Bladder microvascular endothelial cell (primary cell): Measurements from ENCODE around the gene SPATA46. TPM values are rescaled to one million over a fixed set of nuclear protein-coding genes. Genes with fewer than 3 reads are reported as not detected.

ENCODE experiments used
- total RNA-seq: library from RNA; depleted of rRNA; stranded (reverse); fragments of >200 nt; gene quantifications from 2 replicates; pipeline ENCODE4 v1.2.3, GENCODE V29; 2014

Gene SPATA46, protein sequence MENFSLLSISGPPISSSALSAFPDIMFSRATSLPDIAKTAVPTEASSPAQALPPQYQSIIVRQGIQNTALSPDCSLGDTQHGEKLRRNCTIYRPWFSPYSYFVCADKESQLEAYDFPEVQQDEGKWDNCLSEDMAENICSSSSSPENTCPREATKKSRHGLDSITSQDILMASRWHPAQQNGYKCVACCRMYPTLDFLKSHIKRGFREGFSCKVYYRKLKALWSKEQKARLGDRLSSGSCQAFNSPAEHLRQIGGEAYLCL
- not detected in 2 replicates for total RNA-seq

DNA sequence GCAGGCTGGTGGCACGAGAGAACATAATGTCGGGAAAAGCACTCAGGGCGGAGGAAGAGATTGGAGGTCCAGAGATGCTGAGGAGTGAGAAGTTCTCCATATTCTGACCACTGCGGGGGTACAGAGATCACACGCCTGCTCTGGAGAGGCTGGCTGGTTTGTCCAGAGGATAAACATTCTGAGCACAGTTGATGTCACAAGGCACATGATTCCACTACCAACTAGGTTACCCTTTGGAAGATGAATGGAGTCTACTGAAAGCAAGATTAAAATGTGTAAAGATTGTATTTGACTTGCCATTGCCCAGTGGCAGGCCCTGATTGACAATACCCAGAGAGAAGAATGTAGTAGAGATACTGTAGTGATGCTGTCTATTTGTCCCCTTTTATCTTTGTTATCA lies at the start of gene SPATA46:
TSS of gene SPATA46 (minus strand) at position 164 of the 400 bp plus-strand sequence. CDS start at position 100, 64 bp downstream.

DNA sequence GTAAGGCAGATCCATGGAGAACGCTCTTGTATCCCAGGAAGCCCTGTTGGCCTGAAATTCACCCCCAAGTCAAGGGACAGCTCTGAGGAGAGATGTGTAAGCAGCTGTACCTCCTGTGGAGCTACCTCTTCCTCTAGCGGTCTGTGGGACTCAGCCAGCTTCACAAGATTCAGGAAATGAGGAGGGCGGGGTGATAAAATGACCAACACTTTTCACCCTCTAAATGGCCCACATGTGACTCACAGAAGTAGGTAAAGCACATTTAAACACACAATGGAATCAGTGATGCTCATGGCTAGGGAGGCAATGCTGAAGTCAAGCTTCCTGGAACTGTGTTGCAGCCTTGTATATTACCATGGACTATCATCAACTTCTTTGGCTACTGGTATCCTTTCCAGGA lies 35.3 kb upstream of the SPATA46 start, which contains the start of gene SH2D1B:
TSS of gene SH2D1B (minus strand) at position 135 of the 400 bp plus-strand sequence. CDS start at position 15, 120 bp downstream.

DNA sequence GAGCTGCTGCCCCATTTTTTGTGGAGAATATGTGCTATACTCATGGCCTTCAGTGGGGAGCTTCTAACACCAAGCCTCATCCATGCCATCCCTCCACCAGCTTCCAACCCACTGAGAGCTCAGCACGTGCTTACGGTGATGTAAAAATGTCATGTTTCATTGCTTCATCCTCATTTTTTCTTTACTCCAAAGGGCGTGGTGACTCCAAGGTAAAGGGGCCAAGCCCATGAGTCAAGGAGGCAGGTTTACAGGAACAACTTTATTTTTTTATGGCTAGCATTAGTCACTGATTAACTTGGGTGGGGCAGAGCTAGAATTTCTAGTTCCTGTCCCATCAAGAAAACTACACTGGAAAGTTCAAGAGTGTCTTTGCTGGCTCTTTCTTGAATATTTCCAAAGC lies 4.7 kb upstream of the SPATA46 start, which contains the start of gene C1orf226:
TSS of gene C1orf226 (plus strand) at position 346 of the 400 bp plus-strand sequence. CDS start 174 bp downstream, outside the sequence.

Other genes starting within 250 kb of the SPATA46 start
- gene C1orf226, start 4.9 kb upstream of the SPATA46 start, total RNA-seq, result 0.32 and 0.50 TPM in 2 replicates
- gene SH2D1B, start 35.3 kb upstream of the SPATA46 start, total RNA-seq, result not detected in 2 replicates
- gene UHMK1, start 121.0 kb upstream of the SPATA46 start, total RNA-seq, result 33.8 and 76.7 TPM in 2 replicates
- gene UAP1, start 184.9 kb upstream of the SPATA46 start, total RNA-seq, result 48.1 and 76.4 TPM in 2 replicates